Lower leg skin (tissue), 4 donors: Measurements from ENCODE around the gene TMOD3. TPM values are rescaled to one million over a fixed set of nuclear protein-coding genes. Genes with fewer than 3 reads are reported as not detected.
"Not testable (repeated sequence)": the region's sequence is repeated elsewhere in the genome, so short reads cannot be mapped to it uniquely, and the experiment has no call there.

Experiments used
- DNase-seq, 2 donors: peaks; one replicate each; pipeline ENCODE4 v3.0.0-alpha.2; 2019; ENCODE audit warnings: low spot score in 2 of 2
- H3K4me3 ChIP-seq: fragments of 200-600 bp; sonication (generic); 2 replicates; pipeline ENCODE4 v1.5.1; 2017; ENCODE audit warnings: mild to moderate bottlenecking, low read depth; ENCODE audit not compliant: poor library complexity, severe bottlenecking
- CTCF ChIP-seq, 3 donors: fragments of 450-650 bp; IDR thresholded peaks; one replicate each; pipeline ENCODE4 v1.5.1; 2016; ENCODE audit warnings: antibody characterized with exemption in 3 of 3, mild to moderate bottlenecking in 3 of 3, moderate library complexity in 2 of 3
- POLR2A ChIP-seq, 2 donors: fragments of 450-650 bp; IDR thresholded peaks; one replicate each; pipeline ENCODE4 v1.6.1; 2016 to 2017; ENCODE audit warnings: antibody characterized with exemption in 2 of 2, mild to moderate bottlenecking in 1 of 2, moderate library complexity in 1 of 2
- WGBS, 2 donors: methylation state at CpG; one replicate each; pipeline ENCODE4 v1.1.5; 2018; 5-methylcytosine and 5-hydroxymethylcytosine counted together
- intact Hi-C: fragments of 100-400 bp; cut with DNase I; formaldehyde crosslinking; loops from one replicate; pipeline ENCODE4 v1.15.0; 2023; ENCODE audit warnings: low total_unique reads
- total RNA-seq, 4 donors: library from RNA; depleted of rRNA; stranded (reverse); fragments of >200 nt; gene quantifications; one replicate each; pipeline ENCODE4 v1.1.0, GENCODE V29; 2016

The TMOD3 gene
- total RNA-seq, 4 donors from 2014 or later = 35.4 to 47.2 (median 38.6) TPM

- intact Hi-C loops = loop anchor here (10.0 kb wide), 1 partner anchor 251 kb away; no protein-coding TSS in a partner anchor
- WGBS, 2 donors = 91 to 95% methylated on average over 2 of the region's 2 CpGs
- TF ChIP-seq CTCF (IDR thresholded peaks at IDR 0.05) (no peak), POLR2A (IDR thresholded peaks at IDR 0.05) (no peak)
- no peak overlapping the region for H3K4me3 ChIP-seq
- DNase-seq = no peak
Measured at GRCh38 chr15:51883271-51883837, 53.9 kb downstream of the TMOD3 start.

- 74 to 81% methylated on average over 1 of the region's 1 CpG for WGBS, 2 donors
- DNase-seq = no peak
- intact Hi-C loops = loop anchor here (10.0 kb wide), 1 partner anchor 251 kb away; no protein-coding TSS in a partner anchor
- TF ChIP-seq CTCF (IDR thresholded peaks at IDR 0.05) (no peak), POLR2A (IDR thresholded peaks at IDR 0.05) (no peak)
- H3K4me3 ChIP-seq = no peak overlapping the region
Measured at GRCh38 chr15:51884041-51884440, 54.6 kb downstream of the TMOD3 start.

DNA sequence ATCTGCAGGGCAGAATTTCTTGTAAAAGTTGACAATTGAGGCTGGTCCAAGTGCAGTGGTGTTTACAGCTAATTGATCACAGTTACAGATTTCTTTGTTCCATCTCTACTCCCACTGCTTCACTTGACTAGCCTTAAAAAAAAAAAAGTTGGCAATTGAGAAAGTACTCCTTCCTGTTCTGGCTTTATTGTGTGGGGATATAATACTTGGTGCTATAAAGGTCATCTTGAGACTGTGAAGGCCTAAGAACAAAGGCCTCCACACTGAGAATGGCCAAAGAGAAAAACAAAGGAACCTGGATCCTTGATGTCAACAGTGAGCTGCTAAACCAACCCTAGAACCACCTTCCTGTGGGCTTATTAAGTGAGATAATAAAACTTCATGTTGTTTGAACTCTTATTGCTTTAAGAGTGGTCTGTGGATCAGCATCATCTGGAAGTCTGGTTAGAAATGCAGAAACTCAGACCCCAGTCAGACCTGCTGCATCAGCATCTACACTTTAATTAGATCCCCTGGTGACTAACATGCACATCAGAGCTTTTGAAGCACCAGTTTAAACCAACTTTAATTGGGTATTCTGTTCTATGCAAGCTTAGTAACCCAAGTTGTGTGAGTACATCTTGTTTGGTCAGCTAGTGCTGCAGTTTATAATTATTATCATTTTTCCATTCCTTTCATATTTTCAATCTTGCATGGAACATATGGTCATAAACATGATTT, 55.2 kb downstream of the TMOD3 start:
- DNase-seq = no peak
- TF ChIP-seq POLR2A (IDR thresholded peaks at IDR 0.05) (no peak), CTCF (IDR thresholded peaks at IDR 0.05) (no peak)
- intact Hi-C loops = loop anchor here (10.0 kb wide), 1 partner anchor 250 kb away; no protein-coding TSS in a partner anchor
- H3K4me3 ChIP-seq = no peak overlapping the region

GRCh38 chr15:51885758-51886157, 56.3 kb downstream of the TMOD3 start:
- not testable (repeated sequence) for DNase-seq, H3K4me3 ChIP-seq
- 99 to 100% methylated on average over 15 to 21 of the region's 32 CpGs for WGBS, 2 donors
- intact Hi-C loops = loop anchor here (10.0 kb wide), 1 partner anchor 249 kb away; no protein-coding TSS in a partner anchor

- intact Hi-C loops = loop anchor here (10.0 kb wide), 1 partner anchor 247 kb away; no protein-coding TSS in a partner anchor
- 88 to 91% methylated on average over 9 of the region's 9 CpGs for WGBS, 2 donors
- no peak overlapping the region for H3K4me3 ChIP-seq
- DNase-seq = no peak
- no peak for TF ChIP-seq POLR2A (IDR thresholded peaks at IDR 0.05)
- no peak for TF ChIP-seq CTCF (IDR thresholded peaks at IDR 0.05)
Measured at GRCh38 chr15:51887887-51888592, 58.6 kb downstream of the TMOD3 start.
